WTC11 (cell line): ENCODE results near the gene CACNA1C. TPM values are rescaled to one million over a fixed set of nuclear protein-coding genes. Genes with fewer than 3 reads are reported as not detected.

Experiments used
- ATAC-seq: fragments of 200-7000 bp; cut with Tn5 transposase; 2 replicates; pipeline ENCODE4 v1.10.0; 2021; ENCODE audit warnings: mild to moderate bottlenecking, moderate library complexity
- CTCF ChIA-PET: fragments of 300-600 bp; sonication (Branson Sonifier 250); formaldehyde crosslinking; loops from one replicate; lab custom pipeline; 2021; ENCODE audit warnings: antibody characterized with exemption; lab: Charles Lee
- POLR2A ChIA-PET: fragments of 350-600 bp; sonication (Branson Sonifier 250); formaldehyde crosslinking; loops from one replicate; lab custom pipeline; 2021; ENCODE audit warnings: antibody characterized with exemption; lab: Charles Lee
- DNase-seq: peaks from one replicate; pipeline ENCODE4 v3.0.0; 2021; ENCODE audit warnings: low spot score
- H3K27ac Mint-ChIP-seq: 2 replicates; pipeline ENCODE4 v1.8.0; 2021; ENCODE audit warnings: mixed read lengths
- H3K27me3 Mint-ChIP-seq: 2 replicates; pipeline ENCODE4 v1.8.0; 2021; ENCODE audit warnings: low read depth, mild to moderate bottlenecking, moderate library complexity, mixed read lengths
- H3K36me3 Mint-ChIP-seq: 2 replicates; pipeline ENCODE4 v1.8.0; 2021; ENCODE audit warnings: mixed read lengths
- H3K4me1 Mint-ChIP-seq: 2 replicates; pipeline ENCODE4 v1.8.0; 2022; ENCODE audit warnings: mixed read lengths
- H3K4me3 Mint-ChIP-seq: 2 replicates; pipeline ENCODE4 v1.8.0; 2021; ENCODE audit warnings: mild to moderate bottlenecking, moderate library complexity, mixed read lengths
- H3K9me3 Mint-ChIP-seq: 2 replicates; pipeline ENCODE4 v1.8.0; 2021; ENCODE audit warnings: mixed read lengths
- CREM ChIP-seq: sonication (generic); formaldehyde crosslinking; IDR thresholded peaks from 2 replicates; pipeline ENCODE4 v1.8.1; 2022; ENCODE audit warnings: mild to moderate bottlenecking, missing genetic modification reagents, moderate library complexity
- EMX1 ChIP-seq: fragments of 250-450 bp; sonication (Bioruptor Pico); IDR thresholded peaks from 2 replicates; pipeline ENCODE4 v1.8.0; 2021; ENCODE audit warnings: mild to moderate bottlenecking
- ESRRA ChIP-seq: sonication (generic); formaldehyde crosslinking; IDR thresholded peaks from 2 replicates; pipeline ENCODE4 v1.8.1; 2022; ENCODE audit warnings: mild to moderate bottlenecking, missing genetic modification reagents, borderline replicate concordance
- FOXJ3 ChIP-seq: sonication (generic); formaldehyde crosslinking; IDR thresholded peaks from 2 replicates; pipeline ENCODE4 v1.9.0; 2021; ENCODE audit warnings: missing genetic modification reagents, mild to moderate bottlenecking, borderline replicate concordance
- FOXP1 ChIP-seq: sonication (generic); formaldehyde crosslinking; IDR thresholded peaks from 2 replicates; pipeline ENCODE4 v1.8.0; 2022; ENCODE audit warnings: missing genetic modification reagents, mild to moderate bottlenecking, moderate library complexity, borderline replicate concordance
- JAZF1 ChIP-seq: fragments of 250-450 bp; sonication (Bioruptor Pico); IDR thresholded peaks from 2 replicates; pipeline ENCODE4 v1.9.0; 2021; ENCODE audit warnings: moderate library complexity, mild to moderate bottlenecking, inconsistent platforms
- JUN ChIP-seq: sonication (generic); formaldehyde crosslinking; IDR thresholded peaks from 2 replicates; pipeline ENCODE4 v1.8.0; 2023; ENCODE audit warnings: mild to moderate bottlenecking, missing genetic modification reagents
- MXD4 ChIP-seq: fragments of 250-450 bp; sonication (Bioruptor Pico); IDR thresholded peaks from 2 replicates; pipeline ENCODE4 v1.8.0; 2021; ENCODE audit warnings: mild to moderate bottlenecking, moderate library complexity, borderline replicate concordance
- NR1H2 ChIP-seq: sonication (generic); formaldehyde crosslinking; IDR thresholded peaks from 2 replicates; pipeline ENCODE4 v1.9.0; 2021; ENCODE audit warnings: mild to moderate bottlenecking, moderate library complexity, missing genetic modification reagents
- NR2C2 ChIP-seq: sonication (generic); formaldehyde crosslinking; IDR thresholded peaks from 2 replicates; pipeline ENCODE4 v1.8.0; 2022; ENCODE audit warnings: mild to moderate bottlenecking, missing genetic modification reagents
- NR3C1 ChIP-seq: sonication (generic); formaldehyde crosslinking; conservative IDR thresholded peaks from 2 replicates; pipeline ENCODE4 v1.8.1; 2023; ENCODE audit warnings: low read depth, mild to moderate bottlenecking, missing genetic modification reagents
- PRRX2 ChIP-seq: fragments of 250-450 bp; sonication (Bioruptor Pico); IDR thresholded peaks from 2 replicates; pipeline ENCODE4 v1.8.0; 2021; ENCODE audit warnings: mild to moderate bottlenecking
- SMAD3 ChIP-seq: sonication (generic); formaldehyde crosslinking; IDR thresholded peaks from 2 replicates; pipeline ENCODE4 v1.8.0; 2022; ENCODE audit warnings: missing genetic modification reagents, mild to moderate bottlenecking, borderline replicate concordance
- ZBTB21 ChIP-seq: sonication (generic); formaldehyde crosslinking; IDR thresholded peaks from 2 replicates; pipeline ENCODE4 v1.8.1; 2023; ENCODE audit warnings: mild to moderate bottlenecking, missing genetic modification reagents, borderline replicate concordance
- ZNF121 ChIP-seq: sonication (generic); formaldehyde crosslinking; IDR thresholded peaks from 2 replicates; pipeline ENCODE4 v1.8.0; 2023; ENCODE audit warnings: missing genetic modification reagents
- ZNF138 ChIP-seq: sonication (generic); formaldehyde crosslinking; conservative IDR thresholded peaks from 2 replicates; pipeline ENCODE4 v1.8.1; 2022; ENCODE audit warnings: mild to moderate bottlenecking, moderate library complexity, missing genetic modification reagents
- ZNF232 ChIP-seq: sonication (generic); formaldehyde crosslinking; IDR thresholded peaks from 2 replicates; pipeline ENCODE4 v1.8.0; 2022; ENCODE audit warnings: mild to moderate bottlenecking, missing genetic modification reagents
- ZNF396 ChIP-seq: fragments of 250-450 bp; sonication (Bioruptor Pico); IDR thresholded peaks from 2 replicates; pipeline ENCODE4 v1.8.0; 2021; ENCODE audit warnings: mild to moderate bottlenecking, moderate library complexity, borderline replicate concordance
- total RNA-seq: library from RNA; stranded (reverse); gene quantifications from 3 replicates; pipeline ENCODE4 v1.2.3, GENCODE V29; 2021
- TF ChIP-seq, protein P1 (sequence below): sonication (generic); formaldehyde crosslinking; IDR thresholded peaks from 2 replicates; pipeline ENCODE4 v1.8.1; 2023; ENCODE audit warnings: mild to moderate bottlenecking, missing genetic modification reagents, moderate library complexity
- TF ChIP-seq, protein P2 (sequence below): fragments of 250-450 bp; sonication (Bioruptor Pico); conservative IDR thresholded peaks from 2 replicates; pipeline ENCODE4 v1.9.0; 2021; ENCODE audit warnings: mild to moderate bottlenecking
- TF ChIP-seq, protein P3 (sequence below): sonication (generic); formaldehyde crosslinking; conservative IDR thresholded peaks from 2 replicates; pipeline ENCODE4 v1.8.1; 2022; ENCODE audit warnings: mild to moderate bottlenecking, missing genetic modification reagents
- TF ChIP-seq, protein P4 (sequence below): fragments of 250-450 bp; sonication (Bioruptor Pico); IDR thresholded peaks from 2 replicates; pipeline ENCODE4 v1.8.0; 2021; ENCODE audit warnings: mild to moderate bottlenecking
- TF ChIP-seq, protein P5 (sequence below): sonication (generic); formaldehyde crosslinking; IDR thresholded peaks from 2 replicates; pipeline ENCODE4 v1.8.1; 2022; ENCODE audit warnings: missing genetic modification reagents, borderline replicate concordance
- TF ChIP-seq, protein P6 (sequence below): sonication (generic); formaldehyde crosslinking; IDR thresholded peaks from 2 replicates; pipeline ENCODE4 v1.8.1; 2023; ENCODE audit warnings: mild to moderate bottlenecking, missing genetic modification reagents, moderate library complexity

CACNA1C gene
- total RNA-seq, 1 experiment from 2014 or later = 1.7 TPM

DNA sequence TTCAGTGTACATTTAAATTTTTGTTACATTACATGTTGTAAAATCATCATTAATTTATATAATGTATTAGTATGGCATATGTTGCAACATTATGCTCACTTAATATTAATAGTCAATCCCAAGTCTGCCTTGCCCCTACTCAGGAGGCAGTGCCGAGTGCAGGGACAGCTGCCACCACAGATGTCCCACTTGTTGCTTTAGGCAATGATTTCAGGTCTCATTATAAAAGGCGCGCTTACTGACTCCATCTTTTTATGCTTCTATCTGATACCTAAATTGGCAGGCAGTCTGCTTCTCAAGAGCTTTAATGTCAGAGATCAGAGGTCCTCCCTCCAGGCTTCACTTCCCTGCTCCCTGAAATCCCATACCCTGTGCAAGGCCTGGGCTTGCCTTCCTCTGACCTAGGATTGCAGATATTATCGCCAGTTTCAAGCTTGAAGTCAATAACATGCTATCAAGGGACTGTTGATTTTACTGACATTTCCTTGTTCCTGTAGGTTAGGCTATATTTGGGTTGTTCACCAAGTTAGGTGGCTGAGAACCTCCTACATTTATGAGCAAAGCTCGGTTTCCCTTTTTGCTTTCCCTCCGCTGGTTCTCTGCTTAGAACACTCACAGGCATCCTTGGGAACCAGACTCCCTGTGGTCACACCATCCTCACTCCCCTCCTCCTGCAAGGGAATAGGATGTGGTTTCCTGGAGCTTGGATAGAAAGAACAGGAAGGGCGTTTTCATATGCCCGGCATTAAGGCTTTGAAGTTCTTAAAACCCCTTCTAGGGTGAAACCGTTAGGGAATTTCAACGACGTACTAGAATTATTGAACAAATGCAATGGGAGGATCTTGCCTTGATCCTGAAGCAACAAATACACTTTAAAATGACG, 533.6 kb downstream of the CACNA1C start:
- peaks cover 33% of the 10 kb centered on the region for H3K27me3 Mint-ChIP-seq
- ChIA-PET POLR2A (no interaction called here), CTCF (interaction anchor here (1.2 to 2.7 kb wide), 6 partner anchors 25 to 529 kb away, joined by 3 to 17 read pairs (median 6); no protein-coding TSS in a partner anchor)
- TF ChIP-seq JAZF1 (CRISPR knock-in tag) = no peak
- TF ChIP-seq, protein P1, sequence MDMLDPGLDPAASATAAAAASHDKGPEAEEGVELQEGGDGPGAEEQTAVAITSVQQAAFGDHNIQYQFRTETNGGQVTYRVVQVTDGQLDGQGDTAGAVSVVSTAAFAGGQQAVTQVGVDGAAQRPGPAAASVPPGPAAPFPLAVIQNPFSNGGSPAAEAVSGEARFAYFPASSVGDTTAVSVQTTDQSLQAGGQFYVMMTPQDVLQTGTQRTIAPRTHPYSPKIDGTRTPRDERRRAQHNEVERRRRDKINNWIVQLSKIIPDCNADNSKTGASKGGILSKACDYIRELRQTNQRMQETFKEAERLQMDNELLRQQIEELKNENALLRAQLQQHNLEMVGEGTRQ = no peak
- no peak for TF ChIP-seq ZBTB21
- TF ChIP-seq MXD4 (CRISPR knock-in tag) = no peak
- TF ChIP-seq NR3C1 (CRISPR knock-in tag) = no peak
- no peak for TF ChIP-seq ESRRA (CRISPR knock-in tag)
- no peak for TF ChIP-seq FOXP1 (CRISPR knock-in tag)
- TF ChIP-seq, protein P2, sequence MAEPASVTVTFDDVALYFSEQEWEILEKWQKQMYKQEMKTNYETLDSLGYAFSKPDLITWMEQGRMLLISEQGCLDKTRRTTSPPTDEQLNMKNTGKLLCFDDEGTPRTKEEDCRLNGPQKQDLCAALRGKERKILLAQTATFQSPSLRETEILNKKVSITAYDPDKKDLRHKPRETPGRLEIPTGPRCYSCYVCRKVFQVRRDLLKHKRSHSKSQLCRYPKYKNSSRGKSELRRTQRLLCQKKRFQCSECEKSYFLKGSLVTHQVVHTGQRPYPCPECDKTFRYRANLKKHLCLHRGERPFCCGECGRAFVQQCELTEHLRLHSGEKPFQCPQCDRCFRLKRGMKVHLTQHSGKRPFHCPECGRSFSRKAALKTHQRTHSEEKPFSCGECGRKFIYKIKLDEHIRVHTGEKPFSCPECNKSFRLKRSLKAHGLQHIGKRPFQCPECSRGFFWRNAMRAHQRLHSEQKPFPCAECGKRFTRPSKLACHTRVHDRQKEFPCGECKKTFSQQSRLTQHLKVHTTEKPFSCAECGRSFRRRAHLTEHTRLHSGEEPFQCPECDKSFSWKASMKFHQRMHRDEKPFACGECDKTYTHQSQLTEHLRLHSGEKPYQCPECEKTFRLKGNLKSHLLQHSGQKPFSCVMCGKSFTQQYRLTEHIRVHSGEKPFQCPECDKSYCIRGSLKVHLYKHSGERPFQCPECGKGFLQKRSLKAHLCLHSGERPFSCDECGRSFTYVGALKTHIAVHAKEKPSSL (CRISPR knock-in tag) = no peak
- no peak for TF ChIP-seq JUN (CRISPR knock-in tag)
- H3K9me3 Mint-ChIP-seq = peaks cover 2% of the 10 kb centered on the region
- H3K27ac Mint-ChIP-seq = no peak overlapping the region
- 0 out of 2 replicates have a peak, but pooled peaks cover 1% of the 10 kb centered on the region for H3K36me3 Mint-ChIP-seq
- peaks cover 23% of the 10 kb centered on the region for H3K4me1 Mint-ChIP-seq
- ATAC-seq (peak; percentile 25), DNase-seq (no peak)
- no peak overlapping the region for H3K4me3 Mint-ChIP-seq

DNA sequence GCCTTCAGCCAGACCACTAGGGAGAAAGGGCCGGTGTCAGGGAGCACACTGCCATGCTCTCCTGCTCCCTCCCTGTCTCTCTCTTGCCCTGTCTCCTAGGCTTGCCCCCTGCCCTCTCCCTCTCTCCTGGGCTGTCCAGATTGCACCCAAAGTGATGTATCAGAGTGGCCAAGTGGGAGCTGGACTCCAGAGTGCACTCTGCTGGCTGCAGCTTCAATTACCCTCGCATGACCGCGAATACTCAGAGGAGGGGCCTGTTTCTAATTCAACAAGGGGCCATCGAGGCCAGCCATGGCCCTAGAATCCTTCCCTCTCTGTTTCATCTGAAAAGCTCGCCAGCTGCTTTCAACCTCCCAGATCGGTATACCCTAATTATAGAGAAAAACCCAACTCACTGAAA, 535.6 kb downstream of the CACNA1C start:
- Mint-ChIP-seq H3K4me3 (no peak overlapping the region), H3K9me3 (peaks cover 16% of the 10 kb centered on the region), H3K27me3 (peaks cover 19% of the 10 kb centered on the region), H3K36me3 (0 out of 2 replicates have a peak, but pooled peaks cover 2% of the 10 kb centered on the region), H3K4me1 (peaks cover 21% of the 10 kb centered on the region)
- POLR2A ChIA-PET = no interaction called here
- ATAC-seq = peak; percentile 67
- CTCF ChIA-PET = interaction anchor here (0.6 to 2.4 kb wide), 7 partner anchors 20 to 531 kb away, joined by 3 to 8 read pairs (median 4); no protein-coding TSS in a partner anchor
- no peak for DNase-seq
- TF ChIP-seq, protein P3, sequence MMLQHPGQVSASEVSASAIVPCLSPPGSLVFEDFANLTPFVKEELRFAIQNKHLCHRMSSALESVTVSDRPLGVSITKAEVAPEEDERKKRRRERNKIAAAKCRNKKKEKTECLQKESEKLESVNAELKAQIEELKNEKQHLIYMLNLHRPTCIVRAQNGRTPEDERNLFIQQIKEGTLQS = no peak
- no peak for TF ChIP-seq EMX1 (CRISPR knock-in tag)
- TF ChIP-seq, all 79 proteins: peak for 0
- H3K27ac Mint-ChIP-seq = no peak overlapping the region

DNA sequence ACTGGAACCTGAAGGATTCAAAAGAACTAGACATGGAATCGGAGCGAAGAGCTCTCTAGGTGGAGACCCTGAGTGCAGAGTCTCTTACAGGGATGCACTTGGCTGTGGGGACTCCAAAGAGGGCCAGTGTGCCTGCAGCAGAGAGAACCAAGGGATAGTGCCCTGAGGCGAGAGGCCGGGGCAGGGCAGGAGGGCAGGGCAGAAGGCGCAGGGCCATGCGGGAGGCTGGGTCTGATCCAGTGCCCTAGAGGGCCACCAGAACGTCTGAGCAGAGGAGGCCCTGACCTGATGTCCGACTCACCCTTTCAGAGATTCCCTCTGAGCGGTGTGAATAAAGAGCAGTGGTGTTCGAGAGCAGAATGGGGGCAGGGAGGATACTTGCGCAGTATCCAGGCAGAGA, 536.6 kb downstream of the CACNA1C start:
- POLR2A ChIA-PET = no interaction called here
- ATAC-seq (no peak), DNase-seq (no peak)
- Mint-ChIP-seq H3K4me3 (no peak overlapping the region), H3K4me1 (peaks cover 21% of the 10 kb centered on the region), H3K27ac (no peak overlapping the region), H3K27me3 (peaks cover 9% of the 10 kb centered on the region), H3K9me3 (peaks cover 26% of the 10 kb centered on the region), H3K36me3 (peaks cover 5% of the 10 kb centered on the region)
- CTCF ChIA-PET = interaction anchor here (1.5 kb wide), 1 partner anchor 63 kb away, joined by 4 read pairs; no protein-coding TSS in a partner anchor
- TF ChIP-seq ZNF121 (CRISPR knock-in tag) = no peak
- TF ChIP-seq, protein P4, sequence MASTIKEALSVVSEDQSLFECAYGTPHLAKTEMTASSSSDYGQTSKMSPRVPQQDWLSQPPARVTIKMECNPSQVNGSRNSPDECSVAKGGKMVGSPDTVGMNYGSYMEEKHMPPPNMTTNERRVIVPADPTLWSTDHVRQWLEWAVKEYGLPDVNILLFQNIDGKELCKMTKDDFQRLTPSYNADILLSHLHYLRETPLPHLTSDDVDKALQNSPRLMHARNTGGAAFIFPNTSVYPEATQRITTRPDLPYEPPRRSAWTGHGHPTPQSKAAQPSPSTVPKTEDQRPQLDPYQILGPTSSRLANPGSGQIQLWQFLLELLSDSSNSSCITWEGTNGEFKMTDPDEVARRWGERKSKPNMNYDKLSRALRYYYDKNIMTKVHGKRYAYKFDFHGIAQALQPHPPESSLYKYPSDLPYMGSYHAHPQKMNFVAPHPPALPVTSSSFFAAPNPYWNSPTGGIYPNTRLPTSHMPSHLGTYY (CRISPR knock-in tag) = no peak
- TF ChIP-seq, protein P5, sequence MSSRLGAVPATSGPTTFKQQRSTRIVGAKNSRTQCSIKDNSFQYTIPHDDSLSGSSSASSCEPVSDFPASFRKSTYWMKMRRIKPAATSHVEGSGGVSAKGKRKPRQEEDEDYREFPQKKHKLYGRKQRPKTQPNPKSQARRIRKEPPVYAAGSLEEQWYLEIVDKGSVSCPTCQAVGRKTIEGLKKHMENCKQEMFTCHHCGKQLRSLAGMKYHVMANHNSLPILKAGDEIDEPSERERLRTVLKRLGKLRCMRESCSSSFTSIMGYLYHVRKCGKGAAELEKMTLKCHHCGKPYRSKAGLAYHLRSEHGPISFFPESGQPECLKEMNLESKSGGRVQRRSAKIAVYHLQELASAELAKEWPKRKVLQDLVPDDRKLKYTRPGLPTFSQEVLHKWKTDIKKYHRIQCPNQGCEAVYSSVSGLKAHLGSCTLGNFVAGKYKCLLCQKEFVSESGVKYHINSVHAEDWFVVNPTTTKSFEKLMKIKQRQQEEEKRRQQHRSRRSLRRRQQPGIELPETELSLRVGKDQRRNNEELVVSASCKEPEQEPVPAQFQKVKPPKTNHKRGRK = no peak
- no peak for TF ChIP-seq FOXJ3 (CRISPR knock-in tag)
- TF ChIP-seq ESRRA (CRISPR knock-in tag) = no peak
- TF ChIP-seq NR1H2 = no peak
- no peak for TF ChIP-seq ZNF138 (CRISPR knock-in tag)
- TF ChIP-seq ZNF396 = no peak
- TF ChIP-seq ZNF232 (CRISPR knock-in tag) = no peak
- TF ChIP-seq JUN (CRISPR knock-in tag) = no peak
- TF ChIP-seq SMAD3 = no peak
- no peak for TF ChIP-seq NR2C2 (CRISPR knock-in tag)
- TF ChIP-seq CREM (CRISPR knock-in tag) = no peak
- TF ChIP-seq, protein P6, sequence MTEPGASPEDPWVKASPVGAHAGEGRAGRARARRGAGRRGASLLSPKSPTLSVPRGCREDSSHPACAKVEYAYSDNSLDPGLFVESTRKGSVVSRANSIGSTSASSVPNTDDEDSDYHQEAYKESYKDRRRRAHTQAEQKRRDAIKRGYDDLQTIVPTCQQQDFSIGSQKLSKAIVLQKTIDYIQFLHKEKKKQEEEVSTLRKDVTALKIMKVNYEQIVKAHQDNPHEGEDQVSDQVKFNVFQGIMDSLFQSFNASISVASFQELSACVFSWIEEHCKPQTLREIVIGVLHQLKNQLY (CRISPR knock-in tag) = no peak
- TF ChIP-seq ZBTB21 = no peak
- TF ChIP-seq PRRX2 (CRISPR knock-in tag) = no peak
